HepG2 (cell line): Measurements from ENCODE around the gene DRC7. TPM values are rescaled to one million over a fixed set of nuclear protein-coding genes. Genes with fewer than 3 reads are reported as not detected.
A peak's percentile ranks its signal among the peaks of the same experiment; 100 is the strongest.

Source experiments
- ADNP ChIP-seq: sonication (generic); formaldehyde crosslinking; IDR thresholded peaks from 2 replicates; pipeline ENCODE4 v1.4.0; 2020; ENCODE audit warnings: missing genetic modification reagents
- GATA4 ChIP-seq: sonication (generic); IDR thresholded peaks from 2 replicates; pipeline ENCODE4 v1.6.1; 2016; ENCODE audit warnings: antibody characterized with exemption, low read depth, borderline replicate concordance
- HMG20A ChIP-seq: IDR thresholded peaks from 2 replicates; pipeline ENCODE4 v1.6.1; 2016; ENCODE audit warnings: borderline replicate concordance
- MXI1 ChIP-seq: IDR thresholded peaks from 3 replicates; pipeline ENCODE4 v1.6.1; 2012; ENCODE audit warnings: low read depth, low read length, inconsistent platforms, borderline replicate concordance
- NCOA1 ChIP-seq: sonication (generic); formaldehyde crosslinking; IDR thresholded peaks from 2 replicates; pipeline ENCODE4 v1.9.0; 2021; ENCODE audit warnings: missing genetic modification reagents
- NKX3-1 ChIP-seq: sonication (generic); formaldehyde crosslinking; IDR thresholded peaks from 2 replicates; pipeline ENCODE4 v1.5.0; 2020; ENCODE audit warnings: missing genetic modification reagents
- PHF5A ChIP-seq: IDR thresholded peaks from one replicate; pipeline ENCODE4 v1.6.1; 2018; ENCODE audit warnings: low read depth, missing genetic modification reagents; ENCODE audit not compliant: unreplicated experiment
- RAD51 ChIP-seq: fragments of 450-650 bp; IDR thresholded peaks from 2 replicates; pipeline ENCODE4 v1.6.1; 2016; ENCODE audit warnings: borderline replicate concordance
- SP4 ChIP-seq: sonication (generic); formaldehyde crosslinking; IDR thresholded peaks from 2 replicates; pipeline ENCODE4 v1.8.1; 2023; ENCODE audit warnings: mild to moderate bottlenecking, missing genetic modification reagents
- THAP11 ChIP-seq: IDR thresholded peaks from 2 replicates; pipeline ENCODE4 v1.6.1; 2016; ENCODE audit warnings: missing biosample characterization, missing genetic modification reagents
- U2AF1 ChIP-seq: fragments of 200-400 bp; formaldehyde crosslinking; optimal IDR thresholded peaks from 2 replicates; pipeline ENCODE3; 2017; ENCODE audit warnings: mild to moderate bottlenecking, low read depth, low read length
- ZBTB38 ChIP-seq: sonication (generic); formaldehyde crosslinking; IDR thresholded peaks from 2 replicates; pipeline ENCODE4 v1.5.1; 2020; ENCODE audit warnings: mild to moderate bottlenecking, missing genetic modification reagents
- ZBTB8A ChIP-seq: sonication (generic); formaldehyde crosslinking; IDR thresholded peaks from 2 replicates; pipeline ENCODE4 v1.4.0; 2020; ENCODE audit warnings: mild to moderate bottlenecking, low read depth, missing genetic modification reagents, borderline replicate concordance
- ZC3H4 ChIP-seq: sonication (generic); formaldehyde crosslinking; IDR thresholded peaks from 2 replicates; pipeline ENCODE4 v1.4.0; 2020; ENCODE audit warnings: missing genetic modification reagents, borderline replicate concordance
- ZIK1 ChIP-seq: sonication (generic); formaldehyde crosslinking; IDR thresholded peaks from 2 replicates; pipeline ENCODE4 v1.5.0; 2020; ENCODE audit warnings: mild to moderate bottlenecking, low read depth, missing genetic modification reagents, borderline replicate concordance
- ZNF552 ChIP-seq: sonication (generic); formaldehyde crosslinking; IDR thresholded peaks from 2 replicates; pipeline ENCODE4 v1.9.0; 2022; ENCODE audit warnings: missing genetic modification reagents, mild to moderate bottlenecking, borderline replicate concordance
- ZNF562 ChIP-seq: sonication (generic); formaldehyde crosslinking; IDR thresholded peaks from 2 replicates; pipeline ENCODE4 v1.8.0; 2022; ENCODE audit warnings: missing genetic modification reagents, borderline replicate concordance
- ZNF619 ChIP-seq: sonication (generic); formaldehyde crosslinking; IDR thresholded peaks from 2 replicates; pipeline ENCODE4 v1.4.0; 2020; ENCODE audit warnings: mild to moderate bottlenecking, missing genetic modification reagents
- ZNF747 ChIP-seq: sonication (generic); formaldehyde crosslinking; IDR thresholded peaks from 2 replicates; pipeline ENCODE4 v1.8.1; 2023; ENCODE audit warnings: missing genetic modification reagents, mild to moderate bottlenecking, borderline replicate concordance
- ZNF782 ChIP-seq: sonication (generic); formaldehyde crosslinking; IDR thresholded peaks from 2 replicates; pipeline ENCODE4 v1.4.0; 2020; ENCODE audit warnings: missing genetic modification reagents, mild to moderate bottlenecking, borderline replicate concordance
- polyA plus RNA-seq, 8 experiments: library from polyadenylated mRNA; depleted of rRNA in 3 of 8; stranded (reverse) in 7 of 8; unstranded in 1 of 8; fragments of >200 nt; fragmentation: Illumina TruSeq in 4 of 8; extraction: Trizol in 4 of 8; gene quantifications; 2 replicates each; pipeline versions ENCODE4 v1.2.1 to v1.2.3, GENCODE V29; 2011 to 2016; ENCODE audit warnings: low read depth in 4 of 8, missing spikeins in 1 of 8, mixed read lengths in 1 of 8; ENCODE audit not compliant: insufficient read depth in 1 of 8
- total RNA-seq, 5 experiments: library from RNA; depleted of rRNA; stranded (reverse); fragments of >200 nt; fragmentation: Illumina TruSeq; extraction: Trizol; gene quantifications; 2 replicates each; pipeline ENCODE4 v1.2.3, GENCODE V29; 2016; ENCODE audit warnings: low read depth in 1 of 5
- TF ChIP-seq, protein P1 (sequence below): sonication (generic); formaldehyde crosslinking; IDR thresholded peaks from 2 replicates; pipeline ENCODE4 v1.8.0; 2022; ENCODE audit warnings: missing genetic modification reagents, mild to moderate bottlenecking, borderline replicate concordance
- TF ChIP-seq, protein P2 (sequence below): IDR thresholded peaks from 2 replicates; pipeline ENCODE4 v1.6.1; 2016; ENCODE audit warnings: missing genetic modification reagents, missing compliant biosample characterization
- TF ChIP-seq, protein P3 (sequence below): sonication (generic); formaldehyde crosslinking; IDR thresholded peaks from 2 replicates; pipeline ENCODE4 v1.4.0; 2020; ENCODE audit warnings: missing genetic modification reagents
- TF ChIP-seq, protein P4 (sequence below): sonication (generic); formaldehyde crosslinking; IDR thresholded peaks from 2 replicates; pipeline ENCODE4 v1.5.0; 2020; ENCODE audit warnings: mild to moderate bottlenecking, missing genetic modification reagents

The DRC7 gene
- total and polyA plus RNA-seq, 2 of the 13 experiments (the other 11 are each of a cell fraction or from before 2014, with no cell fraction given): 2.7 to 3.4 TPM

DNA sequence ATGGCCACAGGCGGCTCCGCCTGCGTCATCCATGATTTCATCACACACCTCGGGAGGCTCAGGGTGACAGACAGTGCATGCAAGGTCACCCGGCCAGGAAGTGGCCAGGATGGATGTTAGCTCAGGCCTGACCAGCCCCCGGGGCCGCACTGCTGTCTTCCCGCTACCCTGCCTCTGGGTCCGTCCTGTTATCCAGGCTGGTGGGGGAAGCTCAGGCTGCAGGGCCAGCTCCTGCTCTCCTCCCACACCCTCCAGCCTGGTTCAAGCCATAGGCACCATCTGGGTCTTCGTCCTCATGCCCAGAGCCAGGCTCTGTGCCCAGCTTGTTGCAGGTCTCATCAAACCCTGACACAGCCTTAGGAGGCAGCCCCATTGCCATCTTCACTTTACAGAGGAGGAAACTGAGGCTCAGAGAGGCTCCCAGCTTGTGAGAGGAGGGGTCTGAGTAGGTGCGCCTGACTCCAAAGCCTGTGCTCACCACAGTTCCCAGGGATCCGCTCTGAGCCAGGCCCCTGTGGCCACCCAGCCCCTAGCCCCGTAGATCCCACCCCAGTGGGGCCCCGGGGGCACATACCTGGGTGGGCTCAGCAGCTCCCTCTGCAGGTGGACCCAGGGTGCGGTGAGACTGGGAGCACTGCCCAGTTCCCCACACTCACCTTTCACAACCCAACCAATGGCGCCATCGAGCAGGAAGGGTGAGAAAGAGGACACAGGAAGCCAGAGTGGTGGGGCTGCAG is 26.9 kb upstream of the DRC7 start (continued):
- TF ChIP-seq SP4 (CRISPR knock-in tag): 0 out of 2 replicates have a peak, but pooled peaks have one; percentile 37
- TF ChIP-seq ZNF782 (CRISPR knock-in tag): peak; percentile 97; the same call in 1 of the 2 replicates
- TF ChIP-seq NKX3-1 (CRISPR knock-in tag): no peak
- TF ChIP-seq ZNF619 (CRISPR knock-in tag): peak; percentile 81; the same call in 1 of the 2 replicates
- TF ChIP-seq, protein P1, sequence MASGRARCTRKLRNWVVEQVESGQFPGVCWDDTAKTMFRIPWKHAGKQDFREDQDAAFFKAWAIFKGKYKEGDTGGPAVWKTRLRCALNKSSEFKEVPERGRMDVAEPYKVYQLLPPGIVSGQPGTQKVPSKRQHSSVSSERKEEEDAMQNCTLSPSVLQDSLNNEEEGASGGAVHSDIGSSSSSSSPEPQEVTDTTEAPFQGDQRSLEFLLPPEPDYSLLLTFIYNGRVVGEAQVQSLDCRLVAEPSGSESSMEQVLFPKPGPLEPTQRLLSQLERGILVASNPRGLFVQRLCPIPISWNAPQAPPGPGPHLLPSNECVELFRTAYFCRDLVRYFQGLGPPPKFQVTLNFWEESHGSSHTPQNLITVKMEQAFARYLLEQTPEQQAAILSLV: peak; percentile 80
- TF ChIP-seq RAD51: no peak
- no peak for TF ChIP-seq ZNF562
- TF ChIP-seq HMG20A (CRISPR knock-in tag): peak; percentile 67; the same call in 1 of the 2 replicates
- peak; percentile 86 for TF ChIP-seq THAP11 (CRISPR knock-in tag)
- TF ChIP-seq MXI1: peak; percentile 59; the same call in 1 of the 3 replicates
- TF ChIP-seq, protein P2, sequence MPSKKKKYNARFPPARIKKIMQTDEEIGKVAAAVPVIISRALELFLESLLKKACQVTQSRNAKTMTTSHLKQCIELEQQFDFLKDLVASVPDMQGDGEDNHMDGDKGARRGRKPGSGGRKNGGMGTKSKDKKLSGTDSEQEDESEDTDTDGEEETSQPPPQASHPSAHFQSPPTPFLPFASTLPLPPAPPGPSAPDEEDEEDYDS: peak; percentile 56; the same call in 1 of the 2 replicates
- TF ChIP-seq PHF5A (CRISPR knock-in tag): no peak
- TF ChIP-seq ZC3H4 (CRISPR knock-in tag): no peak
- TF ChIP-seq ZNF747 (CRISPR knock-in tag): no peak
- peak; percentile 88 for TF ChIP-seq ZBTB38 (CRISPR knock-in tag)
- TF ChIP-seq GATA4: 0 out of 2 replicates have a peak, but pooled peaks have one; percentile 6
- peak; percentile 70; the same call in 1 of the 2 replicates for TF ChIP-seq ZIK1
- TF ChIP-seq, protein P3, sequence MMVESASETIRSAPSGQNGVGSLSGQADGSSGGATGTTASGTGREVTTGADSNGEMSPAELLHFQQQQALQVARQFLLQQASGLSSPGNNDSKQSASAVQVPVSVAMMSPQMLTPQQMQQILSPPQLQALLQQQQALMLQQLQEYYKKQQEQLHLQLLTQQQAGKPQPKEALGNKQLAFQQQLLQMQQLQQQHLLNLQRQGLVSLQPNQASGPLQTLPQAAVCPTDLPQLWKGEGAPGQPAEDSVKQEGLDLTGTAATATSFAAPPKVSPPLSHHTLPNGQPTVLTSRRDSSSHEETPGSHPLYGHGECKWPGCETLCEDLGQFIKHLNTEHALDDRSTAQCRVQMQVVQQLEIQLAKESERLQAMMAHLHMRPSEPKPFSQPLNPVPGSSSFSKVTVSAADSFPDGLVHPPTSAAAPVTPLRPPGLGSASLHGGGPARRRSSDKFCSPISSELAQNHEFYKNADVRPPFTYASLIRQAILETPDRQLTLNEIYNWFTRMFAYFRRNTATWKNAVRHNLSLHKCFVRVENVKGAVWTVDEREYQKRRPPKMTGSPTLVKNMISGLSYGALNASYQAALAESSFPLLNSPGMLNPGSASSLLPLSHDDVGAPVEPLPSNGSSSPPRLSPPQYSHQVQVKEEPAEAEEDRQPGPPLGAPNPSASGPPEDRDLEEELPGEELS (CRISPR knock-in tag): peak; percentile 74
- 0 out of 2 replicates have a peak, but pooled peaks have one; percentile 10 for TF ChIP-seq ADNP
- no peak; the same call in 1 of the 2 replicates for TF ChIP-seq ZNF552 (CRISPR knock-in tag)
- TF ChIP-seq ZBTB8A (CRISPR knock-in tag): peak; percentile 56; the same call in 1 of the 2 replicates
- TF ChIP-seq, protein P4, sequence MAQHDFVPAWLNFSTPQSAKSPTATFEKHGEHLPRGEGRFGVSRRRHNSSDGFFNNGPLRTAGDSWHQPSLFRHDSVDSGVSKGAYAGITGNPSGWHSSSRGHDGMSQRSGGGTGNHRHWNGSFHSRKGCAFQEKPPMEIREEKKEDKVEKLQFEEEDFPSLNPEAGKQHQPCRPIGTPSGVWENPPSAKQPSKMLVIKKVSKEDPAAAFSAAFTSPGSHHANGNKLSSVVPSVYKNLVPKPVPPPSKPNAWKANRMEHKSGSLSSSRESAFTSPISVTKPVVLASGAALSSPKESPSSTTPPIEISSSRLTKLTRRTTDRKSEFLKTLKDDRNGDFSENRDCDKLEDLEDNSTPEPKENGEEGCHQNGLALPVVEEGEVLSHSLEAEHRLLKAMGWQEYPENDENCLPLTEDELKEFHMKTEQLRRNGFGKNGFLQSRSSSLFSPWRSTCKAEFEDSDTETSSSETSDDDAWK: no peak
- no peak for TF ChIP-seq NCOA1
- no peak for TF ChIP-seq U2AF1
